Lower leg skin (tissue), 3 donors: Measurements from ENCODE around the gene TMEM129.

ENCODE experiments used
- CTCF ChIP-seq, 3 donors: fragments of 450-650 bp; IDR thresholded peaks; one replicate each; pipeline ENCODE4 v1.5.1; 2016; ENCODE audit warnings: antibody characterized with exemption in 3 of 3, mild to moderate bottlenecking in 3 of 3, moderate library complexity in 2 of 3
- POLR2A ChIP-seq, 2 donors: fragments of 450-650 bp; IDR thresholded peaks; one replicate each; pipeline ENCODE4 v1.6.1; 2016 to 2017; ENCODE audit warnings: antibody characterized with exemption in 2 of 2, mild to moderate bottlenecking in 1 of 2, moderate library complexity in 1 of 2

- TF ChIP-seq CTCF (IDR thresholded peaks at IDR 0.05) (no peak), POLR2A (IDR thresholded peaks at IDR 0.05) (no peak)
Observed at GRCh38 chr4:1727117-1728031, 6.3 kb upstream of the TMEM129 start.
